ENCODE results near the gene NFATC2. TPM values are rescaled to one million over a fixed set of nuclear protein-coding genes. Genes with fewer than 3 reads are reported as not detected.

NFATC2 gene
- total RNA-seq, 1 donor from 2014 or later: 3.9 TPM

- Mint-ChIP-seq H3K27ac (ENCODE audit: unreplicated experiment) (no peak overlapping the region), H3K4me3 (ENCODE audit: unreplicated experiment) (no peak overlapping the region), H3K4me1 (ENCODE audit: low read depth, unreplicated experiment) (peaks cover 8% of the 10 kb centered on the region), H3K36me3 (ENCODE audit: low read depth, unreplicated experiment) (peaks cover 6% of the 10 kb centered on the region), H3K9me3 (ENCODE audit: unreplicated experiment) (peaks cover 3% of the 10 kb centered on the region), H3K27me3 (ENCODE audit: low read depth, unreplicated experiment) (peaks cover 10% of the 10 kb centered on the region)
- no peaks in the 10 kb centered on the region for H3K9me3 ChIP-seq (ENCODE audit: insufficient read depth, low read depth, low read length)
- H3K27me3 ChIP-seq (ENCODE audit: insufficient read depth, low read length): no peaks in the 10 kb centered on the region
- no peaks in the 10 kb centered on the region for H3K36me3 ChIP-seq (ENCODE audit: insufficient read depth, low read length)
- no peak overlapping the region for H3K4me2 ChIP-seq (ENCODE audit: low read length)
- no peaks in the 10 kb centered on the region for H4K20me1 ChIP-seq (ENCODE audit: insufficient read depth, low read length)
- no peak overlapping the region for H3K4me3 ChIP-seq (ENCODE audit: insufficient read depth, low read depth, low read length)
- no peak overlapping the region for H3K27ac ChIP-seq (ENCODE audit: low read depth, low read length)
- H3K79me2 ChIP-seq (ENCODE audit: insufficient read depth, low read length): no peaks in the 10 kb centered on the region
- H3K4me1 ChIP-seq (ENCODE audit: insufficient read depth, low read length): no peaks in the 10 kb centered on the region
- TF ChIP-seq EZH2 (IDR thresholded peaks at IDR 0.05; ENCODE audit: insufficient read depth, low read length): no peak
- TF ChIP-seq CTCF (IDR thresholded peaks at IDR 0.05; ENCODE audit: insufficient read depth, low read depth, low read length): no peak
- H2AFZ ChIP-seq (ENCODE audit: low read depth, low read length): no peak overlapping the region
- DNase-seq (ENCODE audit: low read depth) (no peak), FAIRE-seq (no peak)
- no peak overlapping the region for H3K9ac ChIP-seq (ENCODE audit: low read length)
These were observed 161.8 kb downstream of the NFATC2 start for GRCh38 chr20:51380401-51381385.

GRCh38 chr20:51379601-51380341, 162.7 kb downstream of the NFATC2 start:
- DNase-seq (ENCODE audit: low read depth) (no peak), FAIRE-seq (no peak)
- Mint-ChIP-seq H3K9me3 (ENCODE audit: unreplicated experiment) (peaks cover 3% of the 10 kb centered on the region), H3K27ac (ENCODE audit: unreplicated experiment) (no peak overlapping the region), H3K4me3 (ENCODE audit: unreplicated experiment) (no peak overlapping the region), H3K36me3 (ENCODE audit: low read depth, unreplicated experiment) (peaks cover 6% of the 10 kb centered on the region), H3K27me3 (ENCODE audit: low read depth, unreplicated experiment) (peaks cover 10% of the 10 kb centered on the region), H3K4me1 (ENCODE audit: low read depth, unreplicated experiment) (peaks cover 3% of the 10 kb centered on the region)
- Histone ChIP-seq H4K20me1 (ENCODE audit: insufficient read depth, low read length) (no peaks in the 10 kb centered on the region), H3K79me2 (ENCODE audit: insufficient read depth, low read length) (no peaks in the 10 kb centered on the region), H3K9ac (ENCODE audit: low read length) (no peak overlapping the region), H3K36me3 (ENCODE audit: insufficient read depth, low read length) (no peaks in the 10 kb centered on the region), H3K4me2 (ENCODE audit: low read length) (no peak overlapping the region), H3K27ac (ENCODE audit: low read depth, low read length) (no peak overlapping the region), H3K9me3 (ENCODE audit: insufficient read depth, low read depth, low read length) (no peaks in the 10 kb centered on the region), H3K27me3 (ENCODE audit: insufficient read depth, low read length) (no peaks in the 10 kb centered on the region), H2AFZ (ENCODE audit: low read depth, low read length) (no peak overlapping the region), H3K4me1 (ENCODE audit: insufficient read depth, low read length) (no peaks in the 10 kb centered on the region), H3K4me3 (ENCODE audit: insufficient read depth, low read depth, low read length) (no peak overlapping the region)
- TF ChIP-seq CTCF (IDR thresholded peaks at IDR 0.05; ENCODE audit: insufficient read depth, low read depth, low read length) (no peak), EZH2 (IDR thresholded peaks at IDR 0.05; ENCODE audit: insufficient read depth, low read length) (no peak)

Measured in astrocyte (in vitro differentiated cells and primary cell).